ENCODE measurements around the gene GPC5. TPM values are rescaled to one million over a fixed set of nuclear protein-coding genes. Genes with fewer than 3 reads are reported as not detected.
A peak's percentile ranks its signal among the peaks of the same experiment; 100 is the strongest.

The GPC5 gene
- total and polyA plus RNA-seq, 9 of the 15 experiments (the other 6 are each of a cell fraction or from before 2014, with no cell fraction given) = 0.18 to 0.27 TPM; not detected in 7

GRCh38 chr13:91348906-91349435 is 49.5 kb upstream of the GPC5 start:
- no TSS peak for BruUV-seq (replicated peaks)
- H3K27ac ChIP-seq (ENCODE audit: extremely low read depth, low read depth, low read length) = peak overlapping the region; percentile 85
- H3K79me2 ChIP-seq (ENCODE audit: control insufficient read depth, insufficient read depth, low read length) = peaks cover 69% of the 10 kb centered on the region
- peak in 3 of 4 experiments; percentile 70 to 100 (median 99) for DNase-seq (ENCODE audit: extremely low read depth in 1 of 4, low spot score in 3 of 4)
- FAIRE-seq = peak; percentile 42
- ChIA-PET CTCF (ENCODE audit: low intra/inter-chr PET ratio) (interaction anchor here (0.8 to 1.6 kb wide), 3 partner anchors 11 to 39 kb away, joined by 3 to 6 read pairs (median 5); no protein-coding TSS in a partner anchor), POLR2A (interaction anchor here (0.9 to 4.3 kb wide), 4 partner anchors 9 to 51 kb away, joined by 3 to 54 read pairs (median 4); no protein-coding TSS in a partner anchor)
- in situ Hi-C loops (cut with MboI) = no loop called here
- H3K36me3 ChIP-seq (ENCODE audit: control insufficient read depth, insufficient read depth, low read length) = peaks cover 50% of the 10 kb centered on the region
- peak overlapping the region; percentile 95 to 96 for H3K9ac ChIP-seq (ENCODE audit: insufficient read depth in 1 of 2, low read depth in 2 of 2, low read length in 2 of 2)
- ATAC-seq = peak; percentile 63
- H2AFZ ChIP-seq (ENCODE audit: low read depth, low read length) = peak overlapping the region; percentile 78
- intact Hi-C loops (cut with micrococcal nuclease) = loop anchor here (2.0 kb wide), 1 partner anchor 214 kb away; no protein-coding TSS in a partner anchor
- no peaks in the 10 kb centered on the region for H3K27me3 ChIP-seq (ENCODE audit: control insufficient read depth in 2 of 2, insufficient read depth in 2 of 2, low read length in 2 of 2)
- peaks cover 43% of the 10 kb centered on the region for H4K20me1 ChIP-seq (replicated peaks; ENCODE audit: control insufficient read depth, insufficient read depth, low read length)
- peaks cover 9% of the 10 kb centered on the region for H3K9me1 ChIP-seq (ENCODE audit: control insufficient read depth, insufficient read depth, low read length)
- H3K4me3 ChIP-seq = peak overlapping the region; percentile 58
- no peaks in the 10 kb centered on the region for H3K9me3 ChIP-seq (replicated peaks; ENCODE audit: control insufficient read depth, insufficient read depth, low read depth, low read length)
- peak overlapping the region; percentile 87 for H3K4me2 ChIP-seq (ENCODE audit: insufficient read depth, low read length)
- under 1% methylated on average over 46 of the region's 46 CpGs for WGBS (ENCODE audit: insufficient coverage, low coverage, missing lambda C conversion rate)
- peaks cover 19 to 30% of the 10 kb centered on the region in 2 experiments for H3K4me1 ChIP-seq (replicated peaks in 1 of 2; ENCODE audit: control insufficient read depth in 2 of 2, insufficient read depth in 2 of 2, low read length in 2 of 2)
- TF ChIP-seq GABPA (tag; conservative IDR thresholded peaks at IDR 0.05; ENCODE audit: low read depth) (no peak), ZFP30 (CRISPR knock-in tag; IDR thresholded peaks at IDR 0.05; ENCODE audit: borderline replicate concordance) (no peak), ZNF551 (CRISPR knock-in tag; IDR thresholded peaks at IDR 0.05) (no peak), TBP (optimal IDR thresholded peaks at IDR 0.05; ENCODE audit: low read depth, low read length) (no peak), GATA2 (CRISPR knock-in tag; IDR thresholded peaks at IDR 0.05) (no peak), MBD1 (CRISPR knock-in tag; IDR thresholded peaks at IDR 0.05) (no peak), FOXA1 (IDR thresholded peaks at IDR 0.05; ENCODE audit: borderline replicate concordance) (no peak), EGR1 (conservative IDR thresholded peaks at IDR 0.05) (no peak), GTF2B (IDR thresholded peaks at IDR 0.05; ENCODE audit: extremely low read depth, insufficient read length) (no peak), SRF (CRISPR knock-in tag; IDR thresholded peaks at IDR 0.05) (no peak), STAT6 (CRISPR knock-in tag; IDR thresholded peaks at IDR 0.05) (peak; percentile 98), HMGXB4 (CRISPR knock-in tag; IDR thresholded peaks at IDR 0.05) (peak; percentile 97), ZNF511 (CRISPR knock-in tag; IDR thresholded peaks at IDR 0.05) (no peak), L3MBTL2 (IDR thresholded peaks at IDR 0.05) (no peak)
